ENCODE measurements around the gene KCNJ6. TPM values are rescaled to one million over a fixed set of nuclear protein-coding genes. Genes with fewer than 3 reads are reported as not detected.
A peak's percentile ranks its signal among the peaks of the same experiment; 100 is the strongest.

The KCNJ6 gene
- total and polyA plus RNA-seq, 9 of the 15 experiments (the other 6 are each of a cell fraction or from before 2014, with no cell fraction given), result 0.06 to 0.21 (median 0.13) TPM; not detected in 1

DNA sequence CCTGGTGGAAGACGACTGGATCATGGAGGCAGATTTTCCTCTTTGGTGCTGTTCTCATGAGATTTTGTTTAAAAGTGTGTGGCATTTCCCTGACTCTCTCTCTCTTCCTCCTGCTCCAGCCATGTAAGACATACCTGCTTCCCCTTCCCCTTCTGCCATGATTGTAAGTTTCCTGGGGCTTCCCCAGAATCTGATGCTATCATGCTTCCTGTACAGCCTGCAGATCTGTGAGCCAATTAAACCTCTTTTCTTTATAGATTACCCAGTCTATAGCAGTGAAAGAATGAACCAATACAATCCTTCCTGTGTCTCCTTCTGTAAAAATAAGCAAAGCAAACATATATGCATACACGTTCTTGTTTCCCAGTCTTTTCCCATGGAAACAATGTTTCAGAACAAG lies 276.5 kb downstream of the KCNJ6 start:
- Histone ChIP-seq H3K79me2 (ENCODE audit: control insufficient read depth, insufficient read depth, low read length) (no peaks in the 10 kb centered on the region), H3K4me2 (ENCODE audit: insufficient read depth, low read length) (no peak overlapping the region), H3K4me1 (replicated peaks in 1 of 2; ENCODE audit: control insufficient read depth in 2 of 2, insufficient read depth in 2 of 2, low read length in 2 of 2) (peaks cover 0 to 5% of the 10 kb centered on the region in 2 experiments; a peak in 1 of 5 replicates), H3K9me3 (replicated peaks; ENCODE audit: control insufficient read depth, insufficient read depth, low read depth, low read length) (no peaks in the 10 kb centered on the region), H2AFZ (ENCODE audit: low read depth, low read length) (no peak overlapping the region), H4K20me1 (replicated peaks; ENCODE audit: control insufficient read depth, insufficient read depth, low read length) (no peaks in the 10 kb centered on the region), H3K9ac (ENCODE audit: insufficient read depth in 1 of 2, low read depth in 2 of 2, low read length in 2 of 2) (no peak overlapping the region), H3K4me3 (no peak overlapping the region), H3K27ac (ENCODE audit: extremely low read depth, low read depth, low read length) (no peak overlapping the region), H3K36me3 (ENCODE audit: control insufficient read depth, insufficient read depth, low read length) (no peaks in the 10 kb centered on the region), H3K27me3 (ENCODE audit: control insufficient read depth in 2 of 2, insufficient read depth in 2 of 2, low read length in 2 of 2) (peaks cover 11 to 17% of the 10 kb centered on the region in 2 experiments), H3K9me1 (ENCODE audit: control insufficient read depth, insufficient read depth, low read length) (no peaks in the 10 kb centered on the region)
- FAIRE-seq (no peak), DNase-seq (ENCODE audit: extremely low read depth in 1 of 4, low spot score in 3 of 4) (no peak), ATAC-seq (no peak)
- in situ Hi-C loops (cut with MboI) (no loop called here), intact Hi-C loops (cut with micrococcal nuclease) (loop anchor here (5.0 to 10.0 kb wide), 2 partner anchors 177 to 455 kb away; no protein-coding TSS in a partner anchor)
- ChIA-PET POLR2A (no interaction called here), CTCF (ENCODE audit: low intra/inter-chr PET ratio) (no interaction called here)
- TF ChIP-seq RBBP5 (IDR thresholded peaks at IDR 0.05; ENCODE audit: borderline replicate concordance, insufficient read depth, low read length, poor library complexity, severe bottlenecking) (no peak), CHD2 (IDR thresholded peaks at IDR 0.05; ENCODE audit: low read depth, low read length) (no peak), ZNF316 (IDR thresholded peaks at IDR 0.05) (no peak), ZNF766 (CRISPR knock-in tag; conservative IDR thresholded peaks at IDR 0.05) (peak; percentile 78)
- TF ChIP-seq, protein P1, sequence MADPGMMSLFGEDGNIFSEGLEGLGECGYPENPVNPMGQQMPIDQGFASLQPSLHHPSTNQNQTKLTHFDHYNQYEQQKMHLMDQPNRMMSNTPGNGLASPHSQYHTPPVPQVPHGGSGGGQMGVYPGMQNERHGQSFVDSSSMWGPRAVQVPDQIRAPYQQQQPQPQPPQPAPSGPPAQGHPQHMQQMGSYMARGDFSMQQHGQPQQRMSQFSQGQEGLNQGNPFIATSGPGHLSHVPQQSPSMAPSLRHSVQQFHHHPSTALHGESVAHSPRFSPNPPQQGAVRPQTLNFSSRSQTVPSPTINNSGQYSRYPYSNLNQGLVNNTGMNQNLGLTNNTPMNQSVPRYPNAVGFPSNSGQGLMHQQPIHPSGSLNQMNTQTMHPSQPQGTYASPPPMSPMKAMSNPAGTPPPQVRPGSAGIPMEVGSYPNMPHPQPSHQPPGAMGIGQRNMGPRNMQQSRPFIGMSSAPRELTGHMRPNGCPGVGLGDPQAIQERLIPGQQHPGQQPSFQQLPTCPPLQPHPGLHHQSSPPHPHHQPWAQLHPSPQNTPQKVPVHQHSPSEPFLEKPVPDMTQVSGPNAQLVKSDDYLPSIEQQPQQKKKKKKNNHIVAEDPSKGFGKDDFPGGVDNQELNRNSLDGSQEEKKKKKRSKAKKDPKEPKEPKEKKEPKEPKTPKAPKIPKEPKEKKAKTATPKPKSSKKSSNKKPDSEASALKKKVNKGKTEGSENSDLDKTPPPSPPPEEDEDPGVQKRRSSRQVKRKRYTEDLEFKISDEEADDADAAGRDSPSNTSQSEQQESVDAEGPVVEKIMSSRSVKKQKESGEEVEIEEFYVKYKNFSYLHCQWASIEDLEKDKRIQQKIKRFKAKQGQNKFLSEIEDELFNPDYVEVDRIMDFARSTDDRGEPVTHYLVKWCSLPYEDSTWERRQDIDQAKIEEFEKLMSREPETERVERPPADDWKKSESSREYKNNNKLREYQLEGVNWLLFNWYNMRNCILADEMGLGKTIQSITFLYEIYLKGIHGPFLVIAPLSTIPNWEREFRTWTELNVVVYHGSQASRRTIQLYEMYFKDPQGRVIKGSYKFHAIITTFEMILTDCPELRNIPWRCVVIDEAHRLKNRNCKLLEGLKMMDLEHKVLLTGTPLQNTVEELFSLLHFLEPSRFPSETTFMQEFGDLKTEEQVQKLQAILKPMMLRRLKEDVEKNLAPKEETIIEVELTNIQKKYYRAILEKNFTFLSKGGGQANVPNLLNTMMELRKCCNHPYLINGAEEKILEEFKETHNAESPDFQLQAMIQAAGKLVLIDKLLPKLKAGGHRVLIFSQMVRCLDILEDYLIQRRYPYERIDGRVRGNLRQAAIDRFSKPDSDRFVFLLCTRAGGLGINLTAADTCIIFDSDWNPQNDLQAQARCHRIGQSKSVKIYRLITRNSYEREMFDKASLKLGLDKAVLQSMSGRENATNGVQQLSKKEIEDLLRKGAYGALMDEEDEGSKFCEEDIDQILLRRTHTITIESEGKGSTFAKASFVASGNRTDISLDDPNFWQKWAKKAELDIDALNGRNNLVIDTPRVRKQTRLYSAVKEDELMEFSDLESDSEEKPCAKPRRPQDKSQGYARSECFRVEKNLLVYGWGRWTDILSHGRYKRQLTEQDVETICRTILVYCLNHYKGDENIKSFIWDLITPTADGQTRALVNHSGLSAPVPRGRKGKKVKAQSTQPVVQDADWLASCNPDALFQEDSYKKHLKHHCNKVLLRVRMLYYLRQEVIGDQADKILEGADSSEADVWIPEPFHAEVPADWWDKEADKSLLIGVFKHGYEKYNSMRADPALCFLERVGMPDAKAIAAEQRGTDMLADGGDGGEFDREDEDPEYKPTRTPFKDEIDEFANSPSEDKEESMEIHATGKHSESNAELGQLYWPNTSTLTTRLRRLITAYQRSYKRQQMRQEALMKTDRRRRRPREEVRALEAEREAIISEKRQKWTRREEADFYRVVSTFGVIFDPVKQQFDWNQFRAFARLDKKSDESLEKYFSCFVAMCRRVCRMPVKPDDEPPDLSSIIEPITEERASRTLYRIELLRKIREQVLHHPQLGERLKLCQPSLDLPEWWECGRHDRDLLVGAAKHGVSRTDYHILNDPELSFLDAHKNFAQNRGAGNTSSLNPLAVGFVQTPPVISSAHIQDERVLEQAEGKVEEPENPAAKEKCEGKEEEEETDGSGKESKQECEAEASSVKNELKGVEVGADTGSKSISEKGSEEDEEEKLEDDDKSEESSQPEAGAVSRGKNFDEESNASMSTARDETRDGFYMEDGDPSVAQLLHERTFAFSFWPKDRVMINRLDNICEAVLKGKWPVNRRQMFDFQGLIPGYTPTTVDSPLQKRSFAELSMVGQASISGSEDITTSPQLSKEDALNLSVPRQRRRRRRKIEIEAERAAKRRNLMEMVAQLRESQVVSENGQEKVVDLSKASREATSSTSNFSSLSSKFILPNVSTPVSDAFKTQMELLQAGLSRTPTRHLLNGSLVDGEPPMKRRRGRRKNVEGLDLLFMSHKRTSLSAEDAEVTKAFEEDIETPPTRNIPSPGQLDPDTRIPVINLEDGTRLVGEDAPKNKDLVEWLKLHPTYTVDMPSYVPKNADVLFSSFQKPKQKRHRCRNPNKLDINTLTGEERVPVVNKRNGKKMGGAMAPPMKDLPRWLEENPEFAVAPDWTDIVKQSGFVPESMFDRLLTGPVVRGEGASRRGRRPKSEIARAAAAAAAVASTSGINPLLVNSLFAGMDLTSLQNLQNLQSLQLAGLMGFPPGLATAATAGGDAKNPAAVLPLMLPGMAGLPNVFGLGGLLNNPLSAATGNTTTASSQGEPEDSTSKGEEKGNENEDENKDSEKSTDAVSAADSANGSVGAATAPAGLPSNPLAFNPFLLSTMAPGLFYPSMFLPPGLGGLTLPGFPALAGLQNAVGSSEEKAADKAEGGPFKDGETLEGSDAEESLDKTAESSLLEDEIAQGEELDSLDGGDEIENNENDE (IDR thresholded peaks at IDR 0.05; ENCODE audit: low read depth, low read length), result no peak
- TF ChIP-seq, protein P2, sequence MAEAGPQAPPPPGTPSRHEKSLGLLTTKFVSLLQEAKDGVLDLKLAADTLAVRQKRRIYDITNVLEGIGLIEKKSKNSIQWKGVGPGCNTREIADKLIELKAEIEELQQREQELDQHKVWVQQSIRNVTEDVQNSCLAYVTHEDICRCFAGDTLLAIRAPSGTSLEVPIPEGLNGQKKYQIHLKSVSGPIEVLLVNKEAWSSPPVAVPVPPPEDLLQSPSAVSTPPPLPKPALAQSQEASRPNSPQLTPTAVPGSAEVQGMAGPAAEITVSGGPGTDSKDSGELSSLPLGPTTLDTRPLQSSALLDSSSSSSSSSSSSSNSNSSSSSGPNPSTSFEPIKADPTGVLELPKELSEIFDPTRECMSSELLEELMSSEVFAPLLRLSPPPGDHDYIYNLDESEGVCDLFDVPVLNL (CRISPR knock-in tag; IDR thresholded peaks at IDR 0.05; ENCODE audit: low read depth), result no peak
- BruUV-seq (replicated peaks), result no TSS peak
- 0% methylated on average over 2 of the region's 2 CpGs for WGBS (ENCODE audit: insufficient coverage, low coverage, missing lambda C conversion rate)

Measured in K562 (cell line).